SK-N-SH (cell line): ENCODE data around the gene TLCD2. TPM values are rescaled to one million over a fixed set of nuclear protein-coding genes. Genes with fewer than 3 reads are reported as not detected.
A peak's percentile ranks its signal among the peaks of the same experiment; 100 is the strongest.

ENCODE experiments used
- CTCF ChIA-PET: fragments of 300-600, 350-600 bp; formaldehyde crosslinking; extraction: SDS; loops from one replicate; lab custom pipeline; 2021; lab: Yijun Ruan, JAX
- POLR2A ChIA-PET: fragments of 350-600 bp; sonication (Branson Sonifier 250); formaldehyde crosslinking; extraction: SDS; loops from one replicate; lab custom pipeline; 2020; ENCODE audit warnings: antibody characterized with exemption, inconsistent platforms; lab: Yijun Ruan, JAX
- DNase-seq: peaks from one replicate; pipeline ENCODE4 v3.0.0; 2012
- H2AFZ ChIP-seq: fragments of 200-600 bp; sonication (generic); 2 replicates; pipeline ENCODE4 v1.8.1; 2016; ENCODE audit warnings: antibody characterized with exemption, mild to moderate bottlenecking, low read depth
- H3F3A ChIP-seq: fragments of 200-600 bp; sonication (generic); replicated peaks from 2 replicates; pipeline ENCODE3; 2016; ENCODE audit warnings: antibody characterized with exemption, mild to moderate bottlenecking; ENCODE audit not compliant: insufficient read depth
- H3K27ac ChIP-seq, 2 experiments: fragments of 200-500 bp in 1 of 2; fragments of 200-600 bp in 1 of 2; sonication (Bioruptor generic) in 1 of 2; sonication (generic), shearing (Covaris generic) in 1 of 2; 2 replicates each; pipeline versions ENCODE4 v1.5.1 to v1.6.1; 2014 to 2016; ENCODE audit warnings: low read depth in 2 of 2, inconsistent platforms in 1 of 2, low read length in 1 of 2, mild to moderate bottlenecking in 1 of 2, mixed read lengths in 1 of 2
- H3K27me3 ChIP-seq: fragments of 200-600 bp; sonication (generic), shearing (Covaris generic); 2 replicates; pipeline ENCODE4 v1.6.1; 2016; ENCODE audit warnings: mixed run types; ENCODE audit not compliant: insufficient read depth
- H3K36me3 ChIP-seq, 2 experiments: fragments of 200-500 bp in 1 of 2; fragments of 200-600 bp in 1 of 2; sonication (Bioruptor generic) in 1 of 2; sonication (generic) in 1 of 2; replicated peaks in 1 of 2; 2 replicates each; pipeline versions ENCODE3 to v1.5.1; 2014 to 2016; ENCODE audit warnings: low read length in 1 of 2, mild to moderate bottlenecking in 1 of 2; ENCODE audit not compliant: insufficient read depth in 2 of 2, control insufficient read depth in 1 of 2
- H3K4me1 ChIP-seq, 2 experiments: fragments of 200-500 bp in 1 of 2; fragments of 200-600 bp in 1 of 2; sonication (Bioruptor generic) in 1 of 2; sonication (generic), shearing (Covaris generic) in 1 of 2; 2 replicates each; pipeline versions ENCODE4 v1.5.1 to v1.6.1; 2014 to 2016; ENCODE audit warnings: low read depth in 1 of 2, low read length in 1 of 2, mixed run types in 1 of 2; ENCODE audit not compliant: insufficient read depth in 2 of 2, control insufficient read depth in 1 of 2
- H3K4me2 ChIP-seq: fragments of 200-600 bp; sonication (generic), shearing (Covaris generic); 2 replicates; pipeline ENCODE4 v1.6.1; 2017; ENCODE audit warnings: mixed run types
- H3K4me3 ChIP-seq, 2 experiments: fragments of 200-500 bp in 1 of 2; fragments of 200-600 bp in 1 of 2; sonication (Bioruptor generic) in 1 of 2; sonication (generic), shearing (Covaris generic) in 1 of 2; 2 replicates each; pipeline versions ENCODE4 v1.5.1 to v1.8.1; 2014 to 2016; ENCODE audit warnings: low read depth in 2 of 2, inconsistent platforms in 1 of 2, low read length in 1 of 2, mild to moderate bottlenecking in 1 of 2, mixed read lengths in 1 of 2, moderate library complexity in 1 of 2
- H3K79me2 ChIP-seq: fragments of 200-600 bp; sonication (generic); 2 replicates; pipeline ENCODE4 v1.8.1; 2017; ENCODE audit warnings: mild to moderate bottlenecking; ENCODE audit not compliant: insufficient read depth
- H3K9ac ChIP-seq: fragments of 200-600 bp; sonication (generic); 2 replicates; pipeline ENCODE4 v1.6.1; 2017; ENCODE audit warnings: mixed run types
- H3K9me2 ChIP-seq: fragments of 200-600 bp; sonication (generic); 2 replicates; pipeline ENCODE4 v1.6.1; 2017; ENCODE audit warnings: mixed run types
- H3K9me3 ChIP-seq: fragments of 200-600 bp; sonication (generic); 2 replicates; pipeline ENCODE4 v1.6.1; 2017; ENCODE audit warnings: mixed run types, mild to moderate bottlenecking, moderate library complexity
- H4K20me1 ChIP-seq: fragments of 200-600 bp; sonication (generic); 2 replicates; pipeline ENCODE4 v1.6.1; 2017; ENCODE audit warnings: mild to moderate bottlenecking, mixed run types; ENCODE audit not compliant: insufficient read depth
- CHD2 ChIP-seq: fragments of 150-350 bp; IDR thresholded peaks from 2 replicates; pipeline ENCODE4 v1.6.1; 2018; ENCODE audit warnings: low read length; ENCODE audit not compliant: partially characterized antibody
- EP300 ChIP-seq, 2 experiments: IDR thresholded peaks; 2 replicates each; pipeline versions ENCODE4 v1.4.0 to v1.6.1; 2012; ENCODE audit warnings: borderline replicate concordance in 1 of 2, low read depth in 1 of 2, low read length in 1 of 2
- EZH2phosphoT487 ChIP-seq: fragments of 200-600 bp; sonication (generic); IDR thresholded peaks from 2 replicates; pipeline ENCODE4 v1.6.1; 2017; ENCODE audit warnings: low read depth, mixed run types, mild to moderate bottlenecking, antibody characterized with exemption, moderate library complexity, borderline replicate concordance
- FOSL2 ChIP-seq: IDR thresholded peaks from 2 replicates; pipeline ENCODE4 v1.4.0; 2012; ENCODE audit warnings: low read depth, mild to moderate bottlenecking, moderate library complexity, borderline replicate concordance
- FOXJ3 ChIP-seq: sonication (generic); formaldehyde crosslinking; IDR thresholded peaks from 2 replicates; pipeline ENCODE4 v1.5.1; 2020; ENCODE audit warnings: mild to moderate bottlenecking, missing genetic modification reagents
- FOXM1 ChIP-seq: IDR thresholded peaks from 2 replicates; pipeline ENCODE4 v1.4.0; 2012; ENCODE audit warnings: low read depth, mild to moderate bottlenecking
- GABPA ChIP-seq: IDR thresholded peaks from 2 replicates; pipeline ENCODE4 v1.4.0; 2012; ENCODE audit warnings: low read depth, mild to moderate bottlenecking
- JUND ChIP-seq: IDR thresholded peaks from 2 replicates; pipeline ENCODE4 v1.4.0; 2012
- MEF2A ChIP-seq: IDR thresholded peaks from 2 replicates; pipeline ENCODE4 v1.4.0; 2012; ENCODE audit warnings: low read depth, borderline replicate concordance
- NFIC ChIP-seq: IDR thresholded peaks from 2 replicates; pipeline ENCODE4 v1.4.0; 2012; ENCODE audit warnings: borderline replicate concordance
- RXRA ChIP-seq: IDR thresholded peaks from 2 replicates; pipeline ENCODE4 v1.4.0; 2012; ENCODE audit warnings: low read depth, mild to moderate bottlenecking, borderline replicate concordance
- SIN3A ChIP-seq: IDR thresholded peaks from 2 replicates; pipeline ENCODE4 v1.6.1; 2012; ENCODE audit warnings: low read depth, mild to moderate bottlenecking, low read length, moderate library complexity, borderline replicate concordance
- TAF1 ChIP-seq: IDR thresholded peaks from 2 replicates; pipeline ENCODE4 v1.6.1; 2012; ENCODE audit warnings: low read depth, mild to moderate bottlenecking, low read length, moderate library complexity, borderline replicate concordance
- TCF12 ChIP-seq: IDR thresholded peaks from 2 replicates; pipeline ENCODE4 v1.4.0; 2012
- YY1 ChIP-seq: IDR thresholded peaks from 2 replicates; pipeline ENCODE4 v1.4.0; 2012; ENCODE audit warnings: low read depth, mild to moderate bottlenecking
- WGBS: methylation state at CpG from one replicate; pipeline ENCODE4 v1.1.6; 2017; ENCODE audit warnings: low lambda C conversion rate; 5-methylcytosine and 5-hydroxymethylcytosine counted together
- polyA plus RNA-seq, 3 experiments: library from polyadenylated mRNA; depleted of rRNA; stranded (reverse); fragments of >200 nt; gene quantifications; 2 replicates each; pipeline ENCODE4 v1.2.3, GENCODE V29; 2012
- TF ChIP-seq, protein P1 (sequence below): fragments of 200-600 bp; sonication (generic); IDR thresholded peaks from 2 replicates; pipeline ENCODE4 v1.6.1; 2017; ENCODE audit warnings: antibody characterized with exemption, mild to moderate bottlenecking, moderate library complexity
- TF ChIP-seq, protein P2 (sequence below): IDR thresholded peaks from 2 replicates; pipeline ENCODE4 v1.4.0; 2012; ENCODE audit warnings: low read depth, borderline replicate concordance
- TF ChIP-seq, protein P3 (sequence below): fragments of 150-350 bp; IDR thresholded peaks from 2 replicates; pipeline ENCODE4 v1.6.1; 2016; ENCODE audit warnings: mild to moderate bottlenecking, low read depth, low read length
- TF ChIP-seq, protein P4 (sequence below): IDR thresholded peaks from 2 replicates; pipeline ENCODE4 v1.6.1; 2012; ENCODE audit warnings: mild to moderate bottlenecking, low read depth, low read length, moderate library complexity

Gene TLCD2
- polyA plus RNA-seq, 1 of the 3 experiments (the other 2 are of a cell fraction): 1.3 TPM

DNA sequence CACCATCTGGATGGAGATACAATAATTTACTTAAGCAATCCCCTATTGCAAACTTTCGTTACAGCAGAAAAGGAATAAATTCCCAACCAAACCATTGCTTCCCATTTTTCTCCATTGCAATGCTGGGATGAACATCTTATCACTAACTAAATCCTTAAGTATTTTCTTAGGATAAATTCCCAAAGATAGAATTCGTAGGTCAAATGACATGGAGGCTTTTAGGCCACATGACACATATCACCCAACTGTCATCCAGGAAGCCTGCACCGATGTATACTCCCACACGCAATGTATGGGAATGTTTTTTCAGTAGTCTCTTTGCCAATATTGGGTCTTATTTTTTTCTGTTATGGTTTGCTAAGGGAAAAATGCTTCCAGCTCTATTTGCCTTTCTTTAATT is 1.6 kb upstream of the TLCD2 start:
- peaks cover 13 to 25% of the 10 kb centered on the region in 2 experiments; a peak in 3 of 4 replicates for H3K4me1 ChIP-seq
- H3K4me2 ChIP-seq: 0 out of 2 replicates have a peak overlapping the region, but pooled peaks have one; percentile 27
- no peak overlapping the region for H3K4me3 ChIP-seq
- ChIA-PET POLR2A (no interaction called here), CTCF (no interaction called here)
- H4K20me1 ChIP-seq: peaks cover 48% of the 10 kb centered on the region
- H3F3A ChIP-seq: peaks cover 49% of the 10 kb centered on the region
- no peak overlapping the region for H3K9ac ChIP-seq
- 88% methylated on average over 4 of the region's 4 CpGs for WGBS
- H3K27ac ChIP-seq: peak overlapping the region in 1 of 2 experiments; percentile 10; a peak in 2 of 4 replicates
- peaks cover 26 to 31% of the 10 kb centered on the region in 2 experiments for H3K36me3 ChIP-seq
- no peak for TF ChIP-seq TAF1
- TF ChIP-seq TCF12: no peak
- TF ChIP-seq FOXJ3 (CRISPR knock-in tag): no peak
- no peak for TF ChIP-seq YY1
- TF ChIP-seq FOSL2: no peak
- TF ChIP-seq, protein P1, sequence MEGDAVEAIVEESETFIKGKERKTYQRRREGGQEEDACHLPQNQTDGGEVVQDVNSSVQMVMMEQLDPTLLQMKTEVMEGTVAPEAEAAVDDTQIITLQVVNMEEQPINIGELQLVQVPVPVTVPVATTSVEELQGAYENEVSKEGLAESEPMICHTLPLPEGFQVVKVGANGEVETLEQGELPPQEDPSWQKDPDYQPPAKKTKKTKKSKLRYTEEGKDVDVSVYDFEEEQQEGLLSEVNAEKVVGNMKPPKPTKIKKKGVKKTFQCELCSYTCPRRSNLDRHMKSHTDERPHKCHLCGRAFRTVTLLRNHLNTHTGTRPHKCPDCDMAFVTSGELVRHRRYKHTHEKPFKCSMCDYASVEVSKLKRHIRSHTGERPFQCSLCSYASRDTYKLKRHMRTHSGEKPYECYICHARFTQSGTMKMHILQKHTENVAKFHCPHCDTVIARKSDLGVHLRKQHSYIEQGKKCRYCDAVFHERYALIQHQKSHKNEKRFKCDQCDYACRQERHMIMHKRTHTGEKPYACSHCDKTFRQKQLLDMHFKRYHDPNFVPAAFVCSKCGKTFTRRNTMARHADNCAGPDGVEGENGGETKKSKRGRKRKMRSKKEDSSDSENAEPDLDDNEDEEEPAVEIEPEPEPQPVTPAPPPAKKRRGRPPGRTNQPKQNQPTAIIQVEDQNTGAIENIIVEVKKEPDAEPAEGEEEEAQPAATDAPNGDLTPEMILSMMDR: no peak
- TF ChIP-seq, protein P2, sequence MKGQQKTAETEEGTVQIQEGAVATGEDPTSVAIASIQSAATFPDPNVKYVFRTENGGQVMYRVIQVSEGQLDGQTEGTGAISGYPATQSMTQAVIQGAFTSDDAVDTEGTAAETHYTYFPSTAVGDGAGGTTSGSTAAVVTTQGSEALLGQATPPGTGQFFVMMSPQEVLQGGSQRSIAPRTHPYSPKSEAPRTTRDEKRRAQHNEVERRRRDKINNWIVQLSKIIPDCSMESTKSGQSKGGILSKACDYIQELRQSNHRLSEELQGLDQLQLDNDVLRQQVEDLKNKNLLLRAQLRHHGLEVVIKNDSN: no peak
- no peak for TF ChIP-seq JUND
- no peak for TF ChIP-seq GABPA
- TF ChIP-seq, protein P3, sequence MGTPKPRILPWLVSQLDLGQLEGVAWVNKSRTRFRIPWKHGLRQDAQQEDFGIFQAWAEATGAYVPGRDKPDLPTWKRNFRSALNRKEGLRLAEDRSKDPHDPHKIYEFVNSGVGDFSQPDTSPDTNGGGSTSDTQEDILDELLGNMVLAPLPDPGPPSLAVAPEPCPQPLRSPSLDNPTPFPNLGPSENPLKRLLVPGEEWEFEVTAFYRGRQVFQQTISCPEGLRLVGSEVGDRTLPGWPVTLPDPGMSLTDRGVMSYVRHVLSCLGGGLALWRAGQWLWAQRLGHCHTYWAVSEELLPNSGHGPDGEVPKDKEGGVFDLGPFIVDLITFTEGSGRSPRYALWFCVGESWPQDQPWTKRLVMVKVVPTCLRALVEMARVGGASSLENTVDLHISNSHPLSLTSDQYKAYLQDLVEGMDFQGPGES: no peak
- no peak for TF ChIP-seq MEF2A
- TF ChIP-seq, protein P4, sequence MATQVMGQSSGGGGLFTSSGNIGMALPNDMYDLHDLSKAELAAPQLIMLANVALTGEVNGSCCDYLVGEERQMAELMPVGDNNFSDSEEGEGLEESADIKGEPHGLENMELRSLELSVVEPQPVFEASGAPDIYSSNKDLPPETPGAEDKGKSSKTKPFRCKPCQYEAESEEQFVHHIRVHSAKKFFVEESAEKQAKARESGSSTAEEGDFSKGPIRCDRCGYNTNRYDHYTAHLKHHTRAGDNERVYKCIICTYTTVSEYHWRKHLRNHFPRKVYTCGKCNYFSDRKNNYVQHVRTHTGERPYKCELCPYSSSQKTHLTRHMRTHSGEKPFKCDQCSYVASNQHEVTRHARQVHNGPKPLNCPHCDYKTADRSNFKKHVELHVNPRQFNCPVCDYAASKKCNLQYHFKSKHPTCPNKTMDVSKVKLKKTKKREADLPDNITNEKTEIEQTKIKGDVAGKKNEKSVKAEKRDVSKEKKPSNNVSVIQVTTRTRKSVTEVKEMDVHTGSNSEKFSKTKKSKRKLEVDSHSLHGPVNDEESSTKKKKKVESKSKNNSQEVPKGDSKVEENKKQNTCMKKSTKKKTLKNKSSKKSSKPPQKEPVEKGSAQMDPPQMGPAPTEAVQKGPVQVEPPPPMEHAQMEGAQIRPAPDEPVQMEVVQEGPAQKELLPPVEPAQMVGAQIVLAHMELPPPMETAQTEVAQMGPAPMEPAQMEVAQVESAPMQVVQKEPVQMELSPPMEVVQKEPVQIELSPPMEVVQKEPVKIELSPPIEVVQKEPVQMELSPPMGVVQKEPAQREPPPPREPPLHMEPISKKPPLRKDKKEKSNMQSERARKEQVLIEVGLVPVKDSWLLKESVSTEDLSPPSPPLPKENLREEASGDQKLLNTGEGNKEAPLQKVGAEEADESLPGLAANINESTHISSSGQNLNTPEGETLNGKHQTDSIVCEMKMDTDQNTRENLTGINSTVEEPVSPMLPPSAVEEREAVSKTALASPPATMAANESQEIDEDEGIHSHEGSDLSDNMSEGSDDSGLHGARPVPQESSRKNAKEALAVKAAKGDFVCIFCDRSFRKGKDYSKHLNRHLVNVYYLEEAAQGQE: no peak
- no peak for TF ChIP-seq RXRA
- no peak for TF ChIP-seq EP300 (IDR thresholded peaks at IDR 0.05; ENCODE audit: borderline replicate concordance in 1 of 2, low read depth in 1 of 2, low read length in 1 of 2)
- TF ChIP-seq SIN3A: no peak
- no peak for TF ChIP-seq EZH2phosphoT487
- no peak for TF ChIP-seq NFIC
- no peak for TF ChIP-seq CHD2
- TF ChIP-seq FOXM1: no peak
- no peaks in the 10 kb centered on the region for H3K9me2 ChIP-seq
- H3K79me2 ChIP-seq: peaks cover 54% of the 10 kb centered on the region
- H3K27me3 ChIP-seq: no peaks in the 10 kb centered on the region
- DNase-seq: no peak
- no peak overlapping the region for H2AFZ ChIP-seq
- H3K9me3 ChIP-seq: no peaks in the 10 kb centered on the region
